Naive B cell (primary cell): ENCODE data around the gene ZNF541. TPM values are rescaled to one million over a fixed set of nuclear protein-coding genes. Genes with fewer than 3 reads are reported as not detected.

Experiments
- ATAC-seq, 2 donors: fragments of 150-1000 bp; cut with Tn5 transposase; 2 replicates each; pipeline ENCODE4 v1.10.0; 2021; ENCODE audit warnings: low read depth in 2 of 2, mild to moderate bottlenecking in 2 of 2, moderate library complexity in 2 of 2
- DNase-seq: peaks from one replicate; pipeline ENCODE4 v3.0.0; 2022
- H3K27ac Mint-ChIP-seq, 6 donors: one replicate each; pipeline ENCODE4 v1.8.0; 2020 to 2022; ENCODE audit warnings: mild to moderate bottlenecking in 6 of 6, mixed read lengths in 6 of 6, moderate library complexity in 5 of 6, inconsistent platforms in 2 of 6
- H3K27me3 Mint-ChIP-seq, 3 donors: one replicate each; pipeline ENCODE4 v1.8.0; 2021 to 2022; ENCODE audit warnings: mixed read lengths in 3 of 3, mild to moderate bottlenecking in 1 of 3
- H3K36me3 Mint-ChIP-seq, 2 donors: one replicate each; pipeline ENCODE4 v1.8.0; 2020 to 2022; ENCODE audit warnings: mixed read lengths in 2 of 2, inconsistent platforms in 1 of 2, mild to moderate bottlenecking in 1 of 2
- H3K4me1 Mint-ChIP-seq, 3 donors: one replicate each; pipeline ENCODE4 v1.8.0; 2020 to 2022; ENCODE audit warnings: mixed read lengths in 3 of 3, inconsistent platforms in 1 of 3, mild to moderate bottlenecking in 1 of 3, moderate library complexity in 1 of 3
- H3K4me3 Mint-ChIP-seq, 8 donors: one replicate each; pipeline ENCODE4 v1.8.0; 2020 to 2022; ENCODE audit warnings: mild to moderate bottlenecking in 8 of 8, mixed read lengths in 8 of 8, moderate library complexity in 8 of 8, inconsistent platforms in 2 of 8
- H3K9me3 Mint-ChIP-seq, 7 donors: one replicate each; pipeline ENCODE4 v1.8.0; 2020 to 2022; ENCODE audit warnings: mixed read lengths in 7 of 7, mild to moderate bottlenecking in 5 of 7, inconsistent platforms in 2 of 7, moderate library complexity in 1 of 7
- polyA plus RNA-seq, 6 donors: library from polyadenylated mRNA; unstranded; fragments of 300-500 nt; fragmentation: Illumina TruSeq; gene quantifications; one replicate each; pipeline ENCODE4 v1.2.3, GENCODE V29; 2021; ENCODE audit warnings: low read depth in 6 of 6

The ZNF541 gene, protein sequence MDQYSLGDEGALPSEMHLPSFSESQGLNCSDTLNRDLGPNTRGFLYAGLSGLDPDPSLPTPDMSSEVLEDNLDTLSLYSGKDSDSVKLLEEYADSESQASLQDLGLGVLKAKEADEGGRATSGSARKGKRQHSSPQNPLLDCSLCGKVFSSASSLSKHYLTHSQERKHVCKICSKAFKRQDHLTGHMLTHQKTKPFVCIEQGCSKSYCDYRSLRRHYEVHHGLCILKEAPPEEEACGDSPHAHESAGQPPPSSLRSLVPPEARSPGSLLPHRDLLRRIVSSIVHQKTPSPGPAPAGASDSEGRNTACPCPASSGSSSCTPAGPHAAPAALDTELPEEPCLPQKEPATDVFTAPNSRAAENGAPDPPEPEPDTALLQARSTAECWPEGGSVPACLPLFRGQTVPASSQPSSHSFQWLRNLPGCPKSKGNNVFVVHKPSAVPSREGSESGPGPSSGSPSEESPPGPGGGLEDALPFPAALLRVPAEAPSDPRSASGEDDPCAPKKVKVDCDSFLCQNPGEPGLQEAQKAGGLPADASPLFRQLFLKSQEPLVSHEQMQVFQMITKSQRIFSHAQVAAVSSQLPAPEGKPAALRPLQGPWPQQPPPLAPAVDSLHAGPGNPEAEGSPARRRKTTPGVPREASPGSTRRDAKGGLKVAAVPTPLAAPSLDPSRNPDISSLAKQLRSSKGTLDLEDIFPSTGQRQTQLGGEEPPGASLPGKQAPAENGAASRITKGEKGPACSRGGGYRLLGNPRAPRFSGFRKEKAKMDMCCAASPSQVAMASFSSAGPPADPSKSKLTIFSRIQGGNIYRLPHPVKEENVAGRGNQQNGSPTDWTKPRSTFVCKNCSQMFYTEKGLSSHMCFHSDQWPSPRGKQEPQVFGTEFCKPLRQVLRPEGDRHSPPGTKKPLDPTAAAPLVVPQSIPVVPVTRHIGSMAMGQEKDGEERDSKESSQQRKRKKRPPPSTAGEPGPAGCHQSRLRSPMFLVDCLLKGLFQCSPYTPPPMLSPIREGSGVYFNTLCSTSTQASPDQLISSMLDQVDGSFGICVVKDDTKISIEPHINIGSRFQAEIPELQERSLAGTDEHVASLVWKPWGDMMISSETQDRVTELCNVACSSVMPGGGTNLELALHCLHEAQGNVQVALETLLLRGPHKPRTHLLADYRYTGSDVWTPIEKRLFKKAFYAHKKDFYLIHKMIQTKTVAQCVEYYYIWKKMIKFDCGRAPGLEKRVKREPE (N-terminal part only)
- not detected for polyA plus RNA-seq

DNA sequence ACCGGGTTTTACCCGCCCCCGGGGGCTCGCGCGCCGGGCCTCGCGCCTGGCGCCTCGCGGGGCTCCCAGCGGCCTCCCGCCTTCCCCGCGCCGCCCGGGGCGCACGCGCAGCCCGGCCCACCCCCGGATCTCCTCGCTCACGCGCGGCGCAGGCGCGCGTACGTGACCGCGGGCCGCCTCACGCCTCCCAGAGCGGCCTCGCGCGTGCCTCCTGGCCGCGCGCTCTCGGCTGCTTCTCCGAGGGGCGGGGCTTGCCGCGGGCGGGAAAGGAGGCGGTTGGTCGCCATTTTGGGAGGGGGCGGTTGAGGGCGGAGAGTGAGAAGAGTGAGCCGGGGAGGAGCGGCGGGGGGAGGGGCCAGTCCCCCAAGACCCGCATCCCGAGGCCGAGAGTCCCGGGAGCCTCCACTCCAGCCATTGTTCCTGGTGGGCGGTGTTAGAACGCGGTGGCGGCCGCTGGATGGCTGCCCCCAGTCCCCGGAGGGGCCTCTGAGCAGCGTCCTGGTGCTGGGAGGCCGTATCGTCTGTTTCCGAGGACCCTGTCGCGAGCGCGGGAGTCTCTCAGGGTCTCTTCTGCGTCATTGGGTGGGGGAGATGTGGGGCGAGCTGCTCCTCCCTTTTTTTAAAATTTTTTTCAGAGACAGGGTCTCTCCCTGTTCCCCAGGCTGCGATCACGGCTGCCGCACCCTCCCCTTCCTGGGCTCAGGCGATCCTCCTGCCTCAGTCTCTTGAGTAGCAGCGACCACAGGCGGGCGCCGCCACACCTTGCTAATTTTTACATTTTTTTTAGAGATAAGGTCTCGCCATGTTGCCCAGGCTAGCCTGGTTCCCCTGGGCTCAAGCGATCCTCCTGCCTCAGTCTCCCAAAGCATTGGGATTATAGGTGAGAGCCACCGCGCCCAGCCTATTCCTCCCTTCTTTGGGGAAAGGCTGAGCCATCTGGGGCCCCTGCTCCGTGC is at the start of gene ZNF541:
Gene ZNF541, minus strand, starts transcription at position 78 of the 956 bp plus-strand sequence. CDS start 17,292 bp downstream, outside the sequence.
- DNase-seq, result peak; percentile 35
- Mint-ChIP-seq H3K4me3 (peak within 1 kb of the TSS; percentile 27 to 88 (median 74)), H3K36me3 (peaks cover 0 to 13% of the 10 kb centered on the region in 2 donors), H3K27me3 (peaks cover 45 to 59% (median 56%) of the 10 kb centered on the region in 3 donors), H3K27ac (peak within 1 kb of the TSS in 1 of 6 donors; percentile 94), H3K9me3 (no peaks in the 10 kb centered on the region), H3K4me1 (peaks cover 28 to 43% (median 36%) of the 10 kb centered on the region in 3 donors)
- ATAC-seq, result peak; percentile 51 to 69

- Mint-ChIP-seq H3K4me1 (peaks cover 29 to 53% (median 34%) of the 10 kb centered on the region in 3 donors), H3K36me3 (peaks cover 0 to 8% of the 10 kb centered on the region in 2 donors)
Observed at GRCh38 chr19:47619763-47620162, 46.8 kb upstream of the ZNF541 start.

DNA sequence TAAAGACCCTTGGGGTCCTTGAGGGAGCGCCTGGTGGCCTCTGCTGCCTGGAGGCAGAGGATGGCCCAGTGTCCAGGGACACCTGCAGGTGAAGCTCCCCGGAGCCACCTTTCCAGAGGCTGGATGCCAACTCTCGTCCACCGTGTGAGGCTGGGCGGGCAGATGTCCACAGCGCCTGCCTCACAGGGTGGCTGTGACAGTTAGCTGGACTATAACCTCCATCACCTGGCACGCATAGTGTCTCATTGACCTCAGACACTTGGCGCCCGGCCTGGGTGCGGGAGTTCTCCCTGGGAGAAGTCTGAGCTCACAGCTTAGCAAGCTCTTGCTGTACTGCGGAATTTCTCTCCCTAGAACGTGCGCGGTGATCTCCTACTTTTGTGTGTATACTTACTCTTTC is 45.8 kb upstream of the ZNF541 start:
- Mint-ChIP-seq H3K9me3 (no peaks in the 10 kb centered on the region), H3K4me3 (no peak overlapping the region), H3K27ac (no peak overlapping the region), H3K36me3 (peaks cover 0 to 8% of the 10 kb centered on the region in 2 donors), H3K4me1 (peaks cover 25 to 48% (median 35%) of the 10 kb centered on the region in 3 donors), H3K27me3 (no peaks in the 10 kb centered on the region)
- DNase-seq, result no peak
- ATAC-seq, result no peak

More at GRCh38 chr19:47619763-47620162, 46.8 kb upstream of the ZNF541 start:
- Mint-ChIP-seq H3K4me3 (peak overlapping the region in 1 of 8 donors; percentile 47), H3K27me3 (no peaks in the 10 kb centered on the region), H3K9me3 (no peaks in the 10 kb centered on the region), H3K27ac (peak overlapping the region in 1 of 6 donors; percentile 92)
- DNase-seq (no peak), ATAC-seq (no peak)

DNA sequence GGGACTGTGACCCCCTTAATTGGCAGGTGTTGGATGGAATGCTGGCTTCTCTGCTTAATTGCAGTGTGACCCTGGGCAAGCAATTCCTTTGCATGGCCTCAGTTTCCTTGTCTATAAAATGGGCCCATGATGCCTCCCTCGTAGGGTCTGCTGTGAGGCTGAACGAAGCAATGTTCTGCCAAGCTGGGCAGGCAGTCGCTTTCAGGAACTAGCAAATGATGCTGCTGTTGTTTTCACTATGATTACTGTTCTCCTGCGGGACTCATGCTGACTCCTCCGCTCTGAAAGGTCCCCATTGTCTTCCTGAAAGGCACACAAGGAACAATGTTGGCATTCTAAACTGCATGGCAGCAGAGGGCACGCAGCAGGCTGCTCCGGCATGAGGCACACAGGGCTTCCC is 42.8 kb upstream of the ZNF541 start:
- no peak for ATAC-seq
- peak overlapping the region in 3 of 8 donors; percentile 65 to 68 (median 67) for H3K4me3 Mint-ChIP-seq
- peak overlapping the region in 1 of 6 donors; percentile 52 for H3K27ac Mint-ChIP-seq
- peaks cover 0 to 8% of the 10 kb centered on the region in 2 donors for H3K36me3 Mint-ChIP-seq
- H3K27me3 Mint-ChIP-seq, result no peaks in the 10 kb centered on the region
- peaks cover 44 to 61% (median 59%) of the 10 kb centered on the region in 3 donors for H3K4me1 Mint-ChIP-seq
- DNase-seq, result no peak
- H3K9me3 Mint-ChIP-seq, result no peaks in the 10 kb centered on the region

- H3K36me3 Mint-ChIP-seq, result peaks cover 0 to 8% of the 10 kb centered on the region in 2 donors
- H3K27me3 Mint-ChIP-seq, result no peaks in the 10 kb centered on the region
- DNase-seq (no peak), ATAC-seq (peak; percentile 14 to 21)
- H3K9me3 Mint-ChIP-seq, result no peaks in the 10 kb centered on the region
- H3K4me3 Mint-ChIP-seq, result peak overlapping the region in 2 of 8 donors; percentile 42 to 67
- peaks cover 44 to 63% (median 62%) of the 10 kb centered on the region in 3 donors for H3K4me1 Mint-ChIP-seq
- H3K27ac Mint-ChIP-seq, result no peak overlapping the region
Observed at GRCh38 chr19:47615230-47615629, 42.3 kb upstream of the ZNF541 start.

DNA sequence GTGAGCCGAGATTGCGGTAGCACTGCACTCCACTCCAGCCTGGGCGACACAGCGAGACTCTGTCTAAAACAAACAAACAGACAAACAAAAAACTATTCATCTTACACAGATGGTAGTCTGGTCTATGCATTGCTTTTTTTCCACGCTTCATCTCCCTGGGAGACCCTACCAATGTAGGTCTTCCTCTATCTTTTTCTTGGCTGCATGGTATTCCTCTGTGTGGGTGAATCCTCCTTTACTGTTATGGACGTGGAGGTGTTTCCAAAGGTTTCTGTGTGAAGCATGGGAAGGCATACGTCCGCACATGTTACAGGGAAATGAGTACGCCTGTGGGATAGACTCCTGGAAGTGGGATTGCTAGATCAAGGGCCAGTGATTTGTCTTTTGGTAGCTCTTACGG is 41.6 kb upstream of the ZNF541 start:
- no peak for DNase-seq
- peaks cover 0 to 8% of the 10 kb centered on the region in 2 donors for H3K36me3 Mint-ChIP-seq
- H3K27me3 Mint-ChIP-seq, result no peaks in the 10 kb centered on the region
- peak overlapping the region in 1 of 8 donors; percentile 64 for H3K4me3 Mint-ChIP-seq
- H3K4me1 Mint-ChIP-seq, result peaks cover 38 to 57% (median 55%) of the 10 kb centered on the region in 3 donors
- H3K27ac Mint-ChIP-seq, result no peak overlapping the region
- no peak for ATAC-seq
- no peaks in the 10 kb centered on the region for H3K9me3 Mint-ChIP-seq

GRCh38 chr19:47614021-47614295 is 41.0 kb upstream of the ZNF541 start:
- H3K4me1 Mint-ChIP-seq, result peaks cover 38 to 57% (median 55%) of the 10 kb centered on the region in 3 donors
- H3K4me3 Mint-ChIP-seq, result no peak overlapping the region
- peaks cover 0 to 8% of the 10 kb centered on the region in 2 donors for H3K36me3 Mint-ChIP-seq
- DNase-seq (no peak), ATAC-seq (no peak)
- H3K27me3 Mint-ChIP-seq, result no peaks in the 10 kb centered on the region
- peak overlapping the region in 2 of 6 donors; percentile 66 to 69 for H3K27ac Mint-ChIP-seq
- no peaks in the 10 kb centered on the region for H3K9me3 Mint-ChIP-seq

DNA sequence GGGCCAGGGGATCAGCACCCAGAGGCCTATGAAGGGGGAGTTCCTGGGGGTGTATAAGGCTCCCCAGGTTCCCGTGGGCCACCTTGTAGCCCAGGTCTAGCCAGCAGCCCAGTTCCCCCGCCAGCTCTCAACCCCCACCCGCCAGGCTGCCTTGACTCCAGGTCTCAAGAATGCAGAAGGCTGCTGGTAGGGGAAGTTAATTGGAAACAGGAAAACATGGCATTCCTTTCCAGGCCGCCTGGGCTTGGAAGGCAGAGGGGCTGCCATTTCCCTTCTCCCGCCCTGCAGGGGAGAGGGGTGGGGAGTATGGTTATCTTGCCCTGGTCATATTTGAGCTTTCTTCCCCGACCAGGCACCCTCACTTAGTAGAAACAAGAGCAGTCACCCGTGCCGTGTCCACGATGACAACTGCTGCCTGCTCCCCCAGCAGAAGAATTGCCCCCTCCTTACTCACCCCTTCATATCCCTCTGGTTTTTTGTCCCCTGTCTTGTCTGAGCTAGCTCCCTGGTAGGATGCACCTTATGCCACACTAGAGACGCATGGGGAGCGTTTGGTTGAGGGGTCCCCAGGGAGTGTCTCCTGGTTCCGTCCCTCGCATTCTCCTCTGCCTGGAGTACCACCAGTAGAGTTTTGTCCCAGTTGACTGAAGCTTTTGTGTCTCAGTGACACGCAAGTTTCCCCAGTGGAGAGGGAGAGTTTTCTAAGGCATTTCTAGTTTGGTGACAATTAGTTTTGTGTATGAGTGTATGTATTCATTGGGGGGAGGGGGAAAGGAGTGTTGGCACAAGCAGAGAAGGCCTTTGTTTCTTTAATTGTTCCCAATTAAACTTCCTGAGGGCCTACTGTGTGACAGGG is 40.4 kb upstream of the ZNF541 start:
- no peak for ATAC-seq
- no peak for DNase-seq
- Mint-ChIP-seq H3K27ac (peak overlapping the region in 2 of 6 donors; percentile 66 to 69), H3K27me3 (no peaks in the 10 kb centered on the region), H3K9me3 (no peaks in the 10 kb centered on the region), H3K4me1 (peaks cover 38 to 53% (median 53%) of the 10 kb centered on the region in 3 donors), H3K4me3 (peak overlapping the region in 3 of 8 donors; percentile 5 to 47 (median 36)), H3K36me3 (peaks cover 0 to 8% of the 10 kb centered on the region in 2 donors)

GRCh38 chr19:47610902-47611301 is 38.0 kb upstream of the ZNF541 start:
- Mint-ChIP-seq H3K27ac (peak overlapping the region in 4 of 6 donors; percentile 15 to 81 (median 64)), H3K36me3 (peaks cover 0 to 8% of the 10 kb centered on the region in 2 donors), H3K9me3 (no peaks in the 10 kb centered on the region), H3K4me1 (peaks cover 37 to 46% (median 44%) of the 10 kb centered on the region in 3 donors), H3K4me3 (peak overlapping the region; percentile 77 to 94 (median 88)), H3K27me3 (peaks cover 0 to 3% (median 0%) of the 10 kb centered on the region in 3 donors)
- ATAC-seq (no peak), DNase-seq (no peak)

GRCh38 chr19:47609906-47610894 is 37.3 kb upstream of the ZNF541 start:
- DNase-seq, result peak; percentile 28
- Mint-ChIP-seq H3K36me3 (peaks cover 0 to 3% of the 10 kb centered on the region in 2 donors), H3K4me1 (peaks cover 32 to 38% (median 37%) of the 10 kb centered on the region in 3 donors), H3K27ac (peak overlapping the region in 5 of 6 donors; percentile 15 to 84 (median 65)), H3K27me3 (peaks cover 0 to 3% (median 0%) of the 10 kb centered on the region in 3 donors), H3K4me3 (peak overlapping the region; percentile 77 to 94 (median 88)), H3K9me3 (no peaks in the 10 kb centered on the region)
- ATAC-seq, result no peak
